AG08395 (cell line): ENCODE data around the gene ADGRA3.

Experiments used
- DNase-seq: peaks from one replicate; pipeline ENCODE4 v3.0.0; 2012; ENCODE audit warnings: mixed read lengths, low spot score

The ADGRA3 gene

DNA sequence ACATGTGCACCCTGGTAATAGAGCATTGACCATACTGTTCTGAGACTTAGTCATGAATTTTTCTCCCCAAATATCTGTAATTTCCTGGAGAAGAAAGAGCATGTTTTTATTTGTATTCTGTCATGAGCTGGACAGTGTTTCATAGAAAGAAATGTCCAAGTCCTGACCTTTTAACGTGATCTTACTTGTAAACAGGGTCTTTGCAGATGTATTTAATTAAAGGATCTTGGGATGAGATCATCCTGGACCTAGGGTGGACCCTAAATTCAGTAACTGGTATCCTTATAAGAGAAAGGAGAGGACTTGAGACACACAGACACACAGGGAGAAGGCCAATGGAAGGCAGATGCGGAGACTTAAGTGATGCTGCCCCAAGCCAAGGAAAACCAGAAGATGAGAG, 3.6 kb downstream of the ADGRA3 start:
- DNase-seq, result no peak

DNA sequence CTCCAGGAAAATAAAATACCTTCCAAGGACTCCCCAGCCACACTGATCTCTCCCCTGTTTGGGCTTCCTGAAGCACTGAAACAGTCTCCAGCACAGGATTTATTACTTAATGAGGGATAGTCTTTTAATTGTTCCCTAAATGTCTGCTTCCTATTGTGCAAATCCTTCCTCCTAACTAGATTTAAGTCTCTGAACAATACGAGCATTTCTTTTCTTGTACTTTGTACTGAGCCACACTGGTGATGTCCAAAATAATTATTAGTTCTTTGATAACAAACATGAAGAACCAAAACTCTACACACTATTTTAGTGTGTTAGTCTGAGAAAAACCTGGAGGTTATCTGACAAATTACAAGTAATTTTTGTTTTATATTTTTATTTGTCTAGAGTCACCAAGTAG, 5.1 kb downstream of the ADGRA3 start:
- DNase-seq, result no peak

DNA sequence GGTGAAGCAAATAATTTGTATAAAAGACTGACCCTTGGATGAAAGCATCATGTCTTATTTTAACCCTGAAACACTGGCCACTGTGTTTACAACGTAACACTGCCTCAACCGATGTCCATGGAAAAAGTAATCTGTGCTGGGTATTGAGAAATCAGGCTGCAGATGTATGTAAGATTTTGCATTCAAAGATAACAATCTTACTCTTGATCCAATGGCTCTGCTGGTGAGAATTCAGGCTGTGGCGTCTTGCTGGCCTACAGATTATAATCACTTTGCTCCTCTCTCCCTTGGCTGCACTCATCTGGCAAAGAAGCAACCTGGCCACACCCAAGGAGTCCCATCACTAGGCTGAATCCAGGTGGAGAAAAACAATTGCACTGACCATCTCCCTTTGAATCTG, 7.5 kb downstream of the ADGRA3 start:
- DNase-seq, result no peak

DNA sequence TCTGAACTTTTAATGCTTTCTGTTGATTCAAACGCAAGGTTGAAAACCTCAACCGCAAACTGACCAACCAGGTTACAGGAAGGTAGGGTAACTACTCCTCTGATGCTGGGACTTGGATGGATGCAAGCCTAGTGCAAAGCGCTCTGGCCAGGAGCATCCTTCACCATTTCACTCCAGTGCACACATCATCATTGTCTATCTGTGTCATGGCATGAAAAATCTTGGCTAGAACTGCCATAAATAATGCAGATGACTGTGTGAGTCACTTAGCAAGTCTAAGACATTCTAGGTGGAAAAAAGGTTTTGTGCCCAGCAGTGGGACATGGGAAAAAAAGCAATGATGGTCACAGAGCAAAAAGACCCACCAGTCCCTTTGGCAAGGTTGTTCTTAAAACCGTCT, 10.9 kb downstream of the ADGRA3 start:
- no peak for DNase-seq

DNA sequence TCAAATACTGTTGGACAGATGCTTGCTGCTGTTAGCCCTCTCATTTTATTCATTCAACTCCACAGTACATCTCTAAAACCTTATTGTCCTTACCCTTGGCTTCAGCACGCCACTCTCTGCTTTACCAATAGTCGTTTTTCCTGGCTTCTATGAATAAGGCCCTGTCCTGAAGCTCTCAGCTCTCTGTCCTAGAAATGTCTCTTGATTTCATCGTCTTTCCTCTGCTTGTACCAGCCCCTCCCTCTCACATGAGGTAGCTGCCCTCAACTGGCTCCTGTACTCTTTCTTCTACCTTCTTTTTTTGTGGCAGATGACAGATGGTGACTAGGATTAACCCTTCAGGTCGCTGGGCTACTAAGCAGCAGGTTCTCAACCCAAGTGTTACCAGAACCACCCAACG, 11.4 kb downstream of the ADGRA3 start:
- DNase-seq, result no peak

DNA sequence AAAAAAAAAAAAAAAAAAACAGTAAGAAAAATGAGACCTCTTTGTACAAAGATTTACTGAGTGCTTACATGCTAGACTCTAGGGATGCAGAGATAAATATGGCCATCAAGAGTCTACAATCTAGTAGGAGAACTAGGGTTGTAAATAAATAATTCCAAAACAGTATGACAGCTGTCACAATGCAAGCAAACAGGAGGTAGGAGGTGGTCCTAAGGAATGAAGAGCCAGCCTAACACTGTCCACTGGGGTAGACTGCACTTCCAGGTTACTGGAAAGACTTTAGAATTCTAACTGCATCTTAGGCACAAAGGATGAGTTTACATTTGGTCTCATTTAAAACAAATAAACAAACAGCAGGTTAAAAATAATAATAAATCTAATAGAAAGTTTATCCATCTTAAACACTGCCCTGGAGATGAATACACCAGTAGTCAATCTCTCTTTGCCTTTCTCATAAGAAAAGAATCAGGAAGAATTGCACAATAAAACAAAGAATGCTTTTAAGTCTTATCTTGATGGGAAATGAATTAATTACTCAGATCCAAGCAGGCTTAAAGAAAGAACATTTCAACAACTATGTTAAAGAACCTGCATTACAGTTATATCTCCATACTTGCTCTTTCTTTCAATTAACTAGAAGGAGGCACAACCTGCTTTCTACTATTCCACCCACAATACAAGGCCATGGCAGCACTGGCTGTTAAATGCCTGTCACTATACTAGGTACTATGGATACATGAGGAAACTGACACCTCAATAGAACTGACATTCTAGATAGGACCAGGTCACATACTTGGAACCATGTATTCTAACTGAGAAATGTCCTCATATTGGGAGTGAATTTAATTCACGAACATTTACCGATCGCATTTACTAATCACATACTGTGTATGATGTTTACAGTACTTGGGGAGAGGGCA, 12.7 kb downstream of the ADGRA3 start:
- DNase-seq, result no peak

DNA sequence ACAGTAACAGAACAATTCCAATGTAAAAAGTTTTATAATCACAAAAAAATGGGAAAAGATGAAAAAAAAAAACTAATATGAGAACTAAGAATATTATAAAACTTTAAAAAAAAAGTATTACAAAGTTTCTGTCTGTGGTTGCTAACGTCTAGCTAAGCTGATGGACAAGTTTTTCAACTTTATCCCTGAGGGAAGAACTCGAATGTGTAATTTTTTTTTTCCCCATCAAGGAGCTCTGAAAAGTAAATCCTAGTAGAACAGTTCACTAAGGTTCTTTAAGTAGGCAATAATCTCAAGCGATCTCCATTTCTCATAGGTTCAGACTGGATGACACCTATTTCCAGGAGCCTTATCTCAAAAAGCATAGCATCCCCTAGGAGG, 14.2 kb downstream of the ADGRA3 start:
- DNase-seq, result no peak

DNA sequence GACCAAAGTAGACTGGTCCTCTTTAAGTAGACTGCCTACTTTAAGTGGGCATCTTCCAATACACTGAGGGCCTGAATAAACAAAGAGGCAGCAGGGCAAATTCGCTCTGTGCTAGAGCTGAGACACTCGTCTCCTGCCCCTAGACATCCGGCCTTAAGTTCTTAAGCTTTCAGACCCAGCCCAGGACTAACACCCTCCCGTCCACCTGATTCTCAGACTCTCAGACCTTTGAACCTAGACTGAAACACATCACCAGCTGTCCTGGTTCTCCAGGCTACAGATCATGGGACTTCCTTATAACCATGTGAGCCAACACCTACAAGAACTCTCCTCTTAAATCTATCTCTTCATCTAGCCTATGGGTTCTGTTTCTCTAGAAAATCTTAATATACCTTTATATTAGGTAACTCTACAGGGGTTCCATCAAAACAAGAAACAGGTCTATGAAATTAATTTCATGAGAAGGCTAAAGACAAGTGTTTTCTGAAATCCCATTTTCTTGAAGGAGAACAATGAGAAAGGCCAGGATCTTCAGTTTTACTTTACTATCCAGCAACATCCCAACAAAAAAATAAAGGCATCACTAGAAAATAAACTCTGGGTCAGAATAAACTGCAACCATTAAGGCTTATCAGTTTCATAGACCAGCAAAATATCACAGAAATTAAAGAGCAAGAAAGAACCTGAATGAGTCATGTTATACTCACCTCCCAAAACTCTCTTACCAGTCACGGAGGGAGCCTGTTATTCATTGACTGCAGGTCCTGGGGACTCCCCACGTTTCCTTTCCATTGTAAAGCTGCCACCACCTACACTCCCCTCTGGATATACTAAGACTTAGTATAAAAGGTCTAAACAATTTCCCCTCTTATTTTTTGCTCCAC, 14.8 kb downstream of the ADGRA3 start:
- DNase-seq, result peak; percentile 30

DNA sequence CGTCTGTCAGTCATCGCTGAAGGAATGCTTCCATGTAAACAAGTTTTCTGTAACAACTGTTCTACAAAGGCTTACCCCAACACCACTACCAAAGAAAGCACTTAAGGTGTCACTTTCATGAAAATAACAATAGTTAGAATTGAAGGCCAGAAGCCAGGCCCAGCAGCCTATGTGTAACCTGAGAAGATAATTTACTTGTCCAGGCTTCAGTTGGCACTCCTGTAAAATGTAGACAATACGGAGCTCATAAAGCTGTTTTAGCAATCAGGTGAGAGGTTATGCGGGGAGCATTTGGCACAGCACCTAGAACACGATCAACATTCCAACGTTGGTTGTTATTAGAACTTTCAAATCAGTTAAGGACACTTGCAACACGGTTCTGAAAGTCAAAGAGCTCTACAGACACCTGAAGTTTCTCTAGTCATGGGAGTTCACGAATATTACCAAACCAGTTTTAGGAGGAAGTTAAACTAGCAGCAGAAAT, 15.7 kb downstream of the ADGRA3 start:
- no peak for DNase-seq

DNA sequence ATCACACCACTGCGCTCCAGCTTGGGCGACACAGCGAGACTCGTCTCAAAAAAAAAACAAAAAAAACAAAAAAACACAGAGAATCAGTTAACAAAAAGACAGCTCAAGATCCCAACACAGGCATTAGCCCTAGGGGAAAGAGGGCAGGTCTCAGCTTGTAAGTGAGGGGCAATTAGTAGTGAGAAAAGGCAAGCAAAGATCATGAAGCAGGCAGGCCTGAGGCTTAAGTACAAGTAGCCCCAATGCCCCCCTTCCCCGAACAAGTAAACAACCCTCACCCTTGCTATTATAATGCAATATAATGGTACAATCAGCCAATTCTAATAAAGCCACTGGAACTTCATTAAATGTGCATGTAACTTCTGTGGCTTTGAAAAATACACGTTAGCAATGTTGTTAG, 17.0 kb downstream of the ADGRA3 start:
- DNase-seq, result no peak

DNA sequence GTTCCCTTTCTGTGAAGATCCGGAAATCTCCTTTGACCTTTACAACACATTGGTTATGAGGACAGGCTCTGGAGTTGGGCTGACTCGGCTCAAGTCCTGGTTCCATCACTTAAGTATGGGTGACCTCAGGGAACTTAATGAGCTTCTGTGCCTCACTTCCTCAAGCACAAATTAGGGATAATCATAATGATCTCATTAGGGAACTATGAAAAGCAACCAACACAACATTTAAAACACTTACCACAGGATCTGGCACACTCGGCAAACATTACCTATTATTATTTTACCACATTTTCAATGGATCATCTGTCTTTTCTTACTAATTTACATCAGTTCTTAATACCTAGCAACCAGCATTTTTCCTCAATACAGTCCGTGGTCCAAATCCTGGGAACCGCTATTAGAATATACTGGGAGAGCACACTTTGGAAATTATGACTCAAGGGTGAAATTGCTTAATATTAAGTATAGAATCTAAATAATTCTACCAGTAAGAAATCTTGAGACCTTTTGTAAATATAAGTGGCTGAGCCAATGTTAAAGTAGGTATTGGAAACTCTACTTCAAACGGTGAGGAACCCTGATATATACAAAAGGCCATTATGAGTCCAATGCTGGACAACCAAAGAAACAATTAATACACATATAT, 19.6 kb downstream of the ADGRA3 start:
- no peak for DNase-seq

DNA sequence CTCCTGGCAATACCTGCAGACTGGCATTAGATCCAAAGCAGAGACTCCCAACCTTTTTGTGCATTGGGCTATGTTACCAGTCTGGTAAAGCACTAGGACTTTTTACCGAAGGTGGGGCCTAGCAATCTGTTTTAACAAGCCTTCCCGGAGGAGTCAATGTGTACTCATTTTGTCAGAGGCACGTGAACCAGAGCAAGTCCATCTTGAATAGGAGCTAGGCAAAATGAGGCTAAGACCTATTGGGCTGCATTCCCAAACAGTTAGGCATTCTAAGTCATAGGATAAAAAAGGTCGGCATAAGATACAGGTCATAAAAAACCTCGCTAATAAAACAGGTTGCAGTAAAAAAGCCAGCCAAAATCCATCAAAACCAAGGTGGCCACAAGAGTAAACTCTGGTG, 22.3 kb downstream of the ADGRA3 start:
- no peak for DNase-seq

DNA sequence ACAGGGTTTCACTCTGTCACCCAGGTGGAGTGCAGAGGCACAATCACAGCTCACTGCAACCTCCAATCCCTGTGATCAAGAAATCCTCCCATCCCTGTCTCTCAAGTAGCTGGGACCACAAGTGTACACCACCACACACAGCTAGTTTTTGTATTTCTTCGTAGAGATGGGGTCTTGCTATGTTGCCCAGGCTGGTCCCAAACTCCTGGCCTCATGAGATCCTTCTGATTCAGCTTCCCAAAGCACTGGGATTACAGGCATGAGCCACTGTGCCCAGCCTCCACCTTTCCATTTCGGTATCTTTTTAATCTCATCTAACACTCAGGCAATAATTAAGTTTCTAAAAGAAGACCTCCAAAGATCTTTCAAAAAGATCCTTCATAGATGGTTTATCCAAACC, 22.9 kb downstream of the ADGRA3 start:
- no peak for DNase-seq

DNA sequence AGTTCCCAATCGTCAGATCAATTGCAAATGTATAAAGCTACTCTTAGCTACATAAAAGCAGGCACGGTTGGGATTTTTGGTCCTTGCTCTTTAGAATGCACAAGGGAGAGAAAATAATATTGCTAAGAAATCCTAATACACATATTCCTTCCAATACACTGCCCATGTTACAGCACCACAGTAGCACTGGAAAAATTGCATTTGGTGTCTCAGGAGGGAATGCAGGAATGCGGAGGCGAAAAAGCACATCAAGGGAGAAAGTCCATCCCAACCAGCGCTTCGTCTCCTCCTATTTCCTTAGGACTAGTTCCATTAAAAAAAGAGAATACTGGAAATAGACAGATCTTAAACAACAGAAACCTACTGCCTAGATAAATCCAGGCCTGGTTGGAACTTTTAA, 23.9 kb downstream of the ADGRA3 start:
- no peak for DNase-seq

DNA sequence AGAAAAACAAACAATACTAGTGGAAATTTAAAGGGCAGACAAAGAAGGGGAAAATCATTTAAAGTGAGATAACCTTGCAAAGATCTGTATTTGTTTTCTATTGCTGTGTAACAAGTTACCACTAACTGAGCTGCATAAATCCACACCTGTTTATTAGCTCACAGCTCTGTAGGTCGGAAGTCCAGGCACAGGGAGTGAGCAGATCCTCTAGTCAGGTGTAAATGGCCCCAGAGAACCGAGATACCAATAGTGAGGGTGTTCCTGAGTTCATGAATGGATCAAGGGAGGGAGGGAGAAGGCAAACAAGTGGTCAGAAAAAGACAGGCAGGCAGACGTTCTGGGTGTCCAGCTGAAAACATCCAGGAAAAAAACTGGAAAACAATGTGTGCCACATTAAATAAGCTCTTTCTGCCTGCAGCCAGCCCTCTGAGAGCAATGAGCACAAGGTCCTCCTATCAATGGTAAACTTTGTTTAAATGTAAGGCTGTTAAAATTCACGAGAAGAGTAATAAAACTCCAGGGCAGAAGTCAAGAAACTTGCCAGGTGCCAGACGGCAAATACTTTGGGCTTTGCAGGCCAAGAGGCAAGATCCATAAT, 25.0 kb downstream of the ADGRA3 start:
- DNase-seq, result no peak

DNA sequence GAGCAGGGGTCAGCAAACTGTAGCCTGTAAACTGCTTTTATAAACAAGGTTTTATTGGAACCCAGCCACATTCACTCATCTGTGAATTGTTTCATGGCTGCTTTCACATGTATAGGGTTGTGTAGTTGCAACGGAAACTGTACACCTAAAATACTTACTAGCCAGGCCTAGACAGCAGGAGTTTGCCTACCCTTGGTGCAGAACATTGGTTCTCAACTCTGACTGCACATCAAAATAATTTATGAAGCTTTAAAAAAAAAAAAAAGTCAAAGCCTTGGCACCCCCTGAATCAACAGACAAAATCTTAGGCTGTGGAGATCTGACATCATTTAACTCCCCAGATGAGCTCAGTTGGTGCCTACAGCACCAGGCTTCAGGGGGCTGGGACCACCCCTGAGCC, 27.8 kb downstream of the ADGRA3 start:
- no peak for DNase-seq

DNA sequence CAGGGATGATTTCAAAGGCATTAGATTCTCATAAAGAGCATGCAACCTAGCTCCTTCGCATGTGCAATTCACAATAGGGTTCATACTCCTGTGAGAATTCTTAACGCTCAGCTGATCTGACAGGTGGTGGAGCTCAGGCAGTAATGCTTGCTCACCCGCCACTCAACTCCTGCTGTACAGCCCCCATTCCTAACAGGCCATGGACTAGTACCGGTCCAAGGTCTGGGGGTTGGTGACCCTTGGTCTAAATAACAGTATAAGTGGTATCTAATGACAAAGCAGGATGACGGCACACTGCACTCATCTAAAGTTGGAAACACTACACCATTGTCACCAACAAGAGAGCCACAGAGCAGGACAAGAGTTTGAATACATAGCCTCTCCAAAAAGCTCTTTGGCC, 28.5 kb downstream of the ADGRA3 start:
- no peak for DNase-seq

DNA sequence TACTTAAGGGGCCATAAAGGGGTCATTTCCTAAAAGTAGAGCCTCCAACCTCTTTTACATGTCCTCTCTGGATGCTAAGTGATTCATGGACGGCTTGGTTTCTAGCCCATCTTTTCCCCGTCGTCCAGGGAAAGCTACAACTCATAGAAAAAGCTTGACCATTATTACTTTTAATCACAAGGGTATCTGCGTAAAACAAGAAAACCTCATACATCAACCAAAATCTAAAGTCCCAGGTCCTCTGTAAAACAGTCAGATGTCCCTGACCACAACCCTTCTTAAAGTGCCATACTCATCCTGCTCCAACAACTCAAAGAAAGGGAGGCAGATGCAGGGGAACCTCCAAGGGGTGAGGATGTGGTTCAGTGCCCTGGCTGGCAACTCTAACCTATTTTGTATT, 29.6 kb downstream of the ADGRA3 start:
- no peak for DNase-seq

DNA sequence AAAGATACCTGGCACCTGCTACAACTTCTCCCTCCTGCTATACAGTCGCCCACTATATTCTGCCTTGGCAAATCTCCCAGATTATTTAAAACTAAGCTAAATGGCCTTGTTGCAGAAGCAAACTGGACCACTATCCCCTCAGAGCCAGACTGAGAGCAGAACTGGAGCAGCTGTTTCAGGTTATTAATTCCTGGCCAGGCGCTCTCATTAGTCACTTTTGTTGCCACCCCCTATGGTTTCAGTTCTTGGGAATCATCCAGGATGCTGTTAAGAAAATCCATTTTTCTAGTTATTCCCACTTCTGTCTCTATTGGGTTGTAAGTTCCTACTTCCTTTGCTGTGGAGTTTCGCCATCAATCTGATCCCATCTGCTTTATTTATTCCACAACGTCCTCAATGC, 30.1 kb downstream of the ADGRA3 start:
- DNase-seq, result peak; percentile 78

DNA sequence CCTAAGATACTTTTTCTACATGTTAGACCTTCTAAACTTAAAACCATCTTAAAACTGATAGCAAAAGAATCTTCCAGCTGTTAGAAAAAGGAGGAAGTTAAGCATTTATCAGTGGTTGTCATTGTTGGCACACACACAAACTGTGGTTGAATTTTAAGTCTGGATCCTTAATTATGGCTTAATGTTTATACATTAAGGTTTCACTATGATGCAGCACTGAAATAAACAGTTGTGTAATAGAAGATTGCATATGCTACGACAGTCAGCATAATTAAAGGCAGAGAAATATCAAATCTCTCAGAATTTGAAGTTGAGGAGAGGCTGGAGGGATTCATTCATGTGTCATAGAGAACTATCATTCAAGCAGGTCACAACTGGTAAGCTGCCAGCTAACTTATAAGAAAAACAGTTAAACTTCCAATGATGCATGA, 32.3 kb downstream of the ADGRA3 start:
- peak; percentile 10 for DNase-seq

DNA sequence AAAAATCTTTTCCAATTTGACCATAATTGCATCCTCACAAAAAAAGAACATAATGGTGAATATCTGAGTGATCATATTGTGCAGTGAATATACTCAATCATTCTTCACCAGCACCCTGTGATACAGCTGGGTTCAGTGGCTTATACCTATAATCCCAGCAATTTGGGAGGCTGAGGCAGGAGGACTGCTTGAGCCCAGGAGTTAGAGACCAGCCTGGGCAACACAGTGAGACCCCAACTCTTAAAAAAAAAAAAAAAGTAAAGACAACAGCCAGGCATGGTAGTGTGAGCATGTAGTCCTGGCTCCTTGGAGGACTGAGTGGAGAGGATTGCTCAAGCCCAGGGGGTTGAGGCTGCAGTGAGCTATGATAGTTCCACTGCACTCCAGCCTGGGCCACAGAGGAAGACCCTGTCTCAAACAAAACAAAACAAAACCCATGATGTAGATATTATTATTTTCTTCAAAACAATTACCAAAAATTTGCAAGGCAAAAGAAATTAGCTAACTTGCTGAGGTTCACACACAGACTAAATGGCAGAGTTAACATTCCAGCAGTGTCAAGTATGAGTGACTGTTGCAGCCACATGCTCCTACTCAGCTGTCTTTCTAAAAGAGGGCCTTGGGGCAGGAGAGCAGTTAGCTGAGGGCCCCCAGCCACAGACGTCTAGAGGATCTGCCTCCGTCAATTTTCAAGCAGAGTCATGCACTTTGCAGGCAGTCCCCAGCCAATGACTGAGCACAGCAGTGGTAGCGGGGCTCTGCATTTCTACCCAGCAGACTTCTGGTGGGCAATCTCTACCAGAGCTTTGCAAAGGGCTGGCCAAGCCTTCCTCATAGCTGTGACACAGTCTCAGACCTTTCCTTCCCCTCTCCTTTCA, 33.4 kb downstream of the ADGRA3 start:
- DNase-seq, result no peak
